Transverse colon (tissue), 4 donors: Measurements from ENCODE around the gene SYDE1. TPM values are rescaled to one million over a fixed set of nuclear protein-coding genes. Genes with fewer than 3 reads are reported as not detected.

Experiments used
- DNase-seq: peaks from one replicate; pipeline ENCODE4 v3.0.0-alpha.2; 2019
- H3K27ac ChIP-seq, 4 donors: fragments of 200-600 bp; sonication (generic); 2 replicates each; pipeline ENCODE4 v1.5.1; 2016 to 2018; ENCODE audit warnings: inconsistent platforms in 4 of 4
- H3K27me3 ChIP-seq: fragments of 200-600 bp; sonication (generic); 2 replicates; pipeline ENCODE4 v1.5.1; 2017; ENCODE audit warnings: inconsistent platforms
- H3K36me3 ChIP-seq, 4 donors: fragments of 200-600 bp; sonication (generic); 2 replicates each; pipeline ENCODE4 v1.5.1; 2017 to 2019; ENCODE audit warnings: inconsistent platforms in 4 of 4
- H3K4me1 ChIP-seq, 4 donors: fragments of 200-600 bp; sonication (generic); 2 replicates each; pipeline ENCODE4 v1.5.1; 2017 to 2020; ENCODE audit warnings: inconsistent platforms in 4 of 4
- H3K4me3 ChIP-seq, 4 donors: fragments of 200-600 bp; sonication (generic); 1 replicate in 1 of 4; 2 replicates in 3 of 4; pipeline versions ENCODE4 v1.5.1 to v1.6.1; 2017 to 2019; ENCODE audit warnings: inconsistent platforms in 4 of 4
- H3K9me3 ChIP-seq, 2 donors: fragments of 200-600 bp; sonication (generic); 2 replicates each; pipeline ENCODE4 v1.5.1; 2017 to 2019; ENCODE audit warnings: inconsistent platforms in 2 of 2
- CTCF ChIP-seq, 5 experiments: fragments of 200-600 bp in 3 of 5; fragments of 450-650 bp in 2 of 5; sonication (generic) in 3 of 5; IDR thresholded peaks; 1 replicate in 2 of 5; 2 replicates in 3 of 5; pipeline ENCODE4 v1.5.1; 2016 to 2017; ENCODE audit warnings: antibody characterized with exemption in 5 of 5, inconsistent platforms in 3 of 5, mild to moderate bottlenecking in 2 of 5, moderate library complexity in 1 of 5
- EP300 ChIP-seq: sonication (generic); formaldehyde crosslinking; IDR thresholded peaks from one replicate; pipeline ENCODE4 v1.6.1; 2017; ENCODE audit warnings: antibody characterized with exemption, low read depth
- POLR2A ChIP-seq: fragments of 450-650 bp; IDR thresholded peaks from one replicate; pipeline ENCODE4 v1.6.1; 2016; ENCODE audit warnings: antibody characterized with exemption, mild to moderate bottlenecking, moderate library complexity
- POLR2AphosphoS5 ChIP-seq, 3 donors: sonication (generic); formaldehyde crosslinking; IDR thresholded peaks; one replicate each; pipeline ENCODE4 v1.6.1; 2016; ENCODE audit warnings: antibody characterized with exemption in 3 of 3
- WGBS, 2 donors: methylation state at CpG; one replicate each; pipeline ENCODE4 v1.1.5; 2018; ENCODE audit warnings: low coverage in 1 of 2; 5-methylcytosine and 5-hydroxymethylcytosine counted together
- in situ Hi-C, 4 donors: fragments of 200-750 bp; cut with MboI; loops; one replicate each; pipeline versions ENCODE4 v1.15.0 to v1.15.1; 2017; ENCODE audit warnings: low sequenced_read_pairs in 3 of 4, low pct_ligation_motif_present in 1 of 4, low pct_unique_long_range_greater_than_20kb in 1 of 4
- intact Hi-C: fragments of 100-400 bp; cut with DNase I; formaldehyde crosslinking; loops from one replicate; pipeline ENCODE4 v1.15.1; 2023; ENCODE audit warnings: low total_unique reads
- total RNA-seq, 4 donors: library from RNA; depleted of rRNA; stranded (reverse); fragments of >200 nt; gene quantifications; one replicate each; pipeline ENCODE4 v1.1.0, GENCODE V29; 2016

The SYDE1 gene
- total RNA-seq, 4 donors from 2014 or later: 6.7 to 20.9 (median 12.3) TPM

DNA sequence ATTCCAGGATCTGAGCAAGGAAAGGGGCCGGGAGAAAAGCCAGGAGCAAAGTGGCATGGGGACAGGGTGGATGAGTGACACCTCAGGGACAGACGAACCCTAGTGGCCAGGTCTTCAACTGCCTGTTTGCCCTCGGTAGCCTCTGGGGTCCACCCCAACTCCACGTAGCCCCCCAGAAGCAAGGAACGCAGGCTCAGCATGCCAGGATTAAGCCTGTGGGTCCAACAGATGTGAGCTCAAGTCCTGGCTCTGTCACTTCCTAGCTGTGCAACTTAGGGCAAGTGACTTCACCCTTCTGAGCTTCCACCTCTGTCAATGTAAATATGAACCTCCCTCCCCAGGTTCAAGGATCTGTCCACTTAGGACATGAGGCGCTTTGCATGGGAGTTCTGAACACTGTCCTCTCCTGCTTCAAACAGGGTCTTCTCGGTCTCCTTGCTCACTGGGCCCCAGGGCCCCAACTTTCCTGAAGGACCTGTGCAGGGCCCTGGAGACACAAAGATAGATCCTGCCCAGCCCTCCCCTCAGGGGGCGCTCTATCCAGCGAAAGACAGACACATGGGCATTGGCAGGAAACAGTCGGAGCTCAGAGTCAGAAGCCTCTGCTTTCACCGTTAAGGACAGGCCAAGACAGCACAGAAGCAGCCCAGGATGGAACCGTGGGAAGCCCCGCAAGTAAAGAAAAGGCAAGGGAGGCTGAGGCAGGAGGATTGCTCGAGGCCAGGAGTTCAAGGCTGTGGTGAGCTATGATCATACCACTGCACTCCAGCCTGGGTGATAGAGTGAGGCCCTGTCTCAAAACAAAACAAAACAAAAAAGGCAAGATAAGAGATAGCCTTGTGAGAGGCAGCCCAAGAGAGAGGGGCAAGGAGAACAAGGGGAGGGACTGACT is 13.2 kb downstream of the SYDE1 start:
- Histone ChIP-seq H3K27ac (no peak overlapping the region), H3K4me1 (peaks cover 8 to 20% (median 12%) of the 10 kb centered on the region in 4 donors), H3K36me3 (peaks cover 0 to 58% (median 26%) of the 10 kb centered on the region in 4 donors), H3K27me3 (no peaks in the 10 kb centered on the region), H3K9me3 (no peaks in the 10 kb centered on the region), H3K4me3 (no peak overlapping the region)
- WGBS, 2 donors: 95% methylated on average over 3 to 14 of the region's 14 CpGs
- TF ChIP-seq POLR2A (no peak), POLR2AphosphoS5 (IDR thresholded peaks at IDR 0.05) (no peak), EP300 (no peak), CTCF (IDR thresholded peaks at IDR 0.05) (no peak)
- intact Hi-C loops: no loop called here
- in situ Hi-C loops: no loop called here
- DNase-seq: no peak

DNA sequence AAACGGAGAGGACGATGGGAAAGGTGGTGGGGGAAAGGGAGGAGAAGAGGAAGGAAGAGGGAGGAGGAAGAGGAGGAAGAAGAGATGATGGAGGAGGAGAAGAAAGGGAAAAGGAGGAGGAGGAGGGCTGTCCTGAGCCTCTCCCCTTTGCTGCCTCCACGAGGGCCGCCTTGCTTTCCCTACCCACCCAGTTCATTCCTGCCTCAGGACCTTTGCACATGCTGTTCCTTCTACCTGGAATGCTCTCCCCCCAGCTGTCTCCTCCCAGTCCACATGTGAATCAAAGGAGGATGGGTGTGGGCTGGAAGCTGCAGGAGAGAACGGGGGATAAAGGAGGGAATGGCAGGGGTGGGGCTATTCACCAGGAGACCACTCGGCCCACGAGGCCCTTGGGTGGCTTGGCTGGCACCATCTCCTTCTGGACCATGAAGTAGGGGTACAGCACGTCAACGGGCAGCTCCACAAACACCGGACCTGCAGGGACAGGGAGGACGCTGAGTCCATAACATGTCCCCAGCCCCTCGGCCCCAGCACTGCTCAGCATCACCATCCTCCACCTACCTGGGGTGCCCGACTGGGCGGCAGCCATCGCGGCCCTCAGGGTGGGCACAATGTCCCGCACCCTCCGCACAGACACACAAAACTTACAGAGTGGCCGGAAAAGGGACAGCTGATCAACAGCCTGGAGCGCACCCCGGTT is 15.3 kb downstream of the SYDE1 start:
- intact Hi-C loops: no loop called here
- no peak for TF ChIP-seq POLR2A
- TF ChIP-seq EP300: no peak
- no peak for TF ChIP-seq CTCF (IDR thresholded peaks at IDR 0.05)
- no peak for TF ChIP-seq POLR2AphosphoS5 (IDR thresholded peaks at IDR 0.05)
- H3K27me3 ChIP-seq: no peaks in the 10 kb centered on the region
- no peak overlapping the region for H3K4me3 ChIP-seq
- in situ Hi-C loops: no loop called here
- no peak for DNase-seq
- H3K36me3 ChIP-seq: peaks cover 0 to 40% (median 20%) of the 10 kb centered on the region in 4 donors
- H3K9me3 ChIP-seq: no peaks in the 10 kb centered on the region
- H3K27ac ChIP-seq: no peak overlapping the region
- peaks cover 12 to 21% (median 18%) of the 10 kb centered on the region in 4 donors for H3K4me1 ChIP-seq
- WGBS, 2 donors: 93 to 97% methylated on average over 4 to 14 of the region's 21 CpGs

- peaks cover 0 to 37% (median 17%) of the 10 kb centered on the region in 4 donors for H3K36me3 ChIP-seq
- intact Hi-C loops: no loop called here
Measured at GRCh38 chr19:15123031-15123890, 16.1 kb downstream of the SYDE1 start.

More at GRCh38 chr19:15123031-15123890, 16.1 kb downstream of the SYDE1 start:
- in situ Hi-C loops: no loop called here
- Histone ChIP-seq H3K4me1 (peaks cover 12 to 23% (median 19%) of the 10 kb centered on the region in 4 donors), H3K4me3 (no peak overlapping the region), H3K27ac (peak overlapping the region; percentile 91 to 96 (median 92)), H3K27me3 (no peaks in the 10 kb centered on the region), H3K9me3 (no peaks in the 10 kb centered on the region)
- no peak for DNase-seq
- WGBS, 2 donors: 94 to 100% methylated on average over 1 to 22 of the region's 22 CpGs
- TF ChIP-seq CTCF (IDR thresholded peaks at IDR 0.05): no peak
- no peak for TF ChIP-seq POLR2A
- TF ChIP-seq EP300: no peak
- no peak for TF ChIP-seq POLR2AphosphoS5 (IDR thresholded peaks at IDR 0.05)
